ENCODE data around the gene SMAD7.
A peak's percentile ranks its signal among the peaks of the same experiment; 100 is the strongest.

Gene SMAD7

GRCh38 chr18:48944634-48945033 is 6.1 kb downstream of the SMAD7 start:
- no peak for DNase-seq (ENCODE audit: low read depth)

- DNase-seq (ENCODE audit: low read depth): no peak
Observed at GRCh38 chr18:48943736-48944527, 6.8 kb downstream of the SMAD7 start.

GRCh38 chr18:48943333-48943732 is 7.4 kb downstream of the SMAD7 start:
- no peak for DNase-seq (ENCODE audit: low read depth)

- DNase-seq (ENCODE audit: low read depth): peak; percentile 73
Observed at GRCh38 chr18:48942554-48943261, 8.1 kb downstream of the SMAD7 start.

GRCh38 chr18:48942086-48942485 is 8.7 kb downstream of the SMAD7 start:
- no peak for DNase-seq (ENCODE audit: low read depth)

- no peak for DNase-seq (ENCODE audit: low read depth)
Observed at GRCh38 chr18:48941672-48942071, 9.1 kb downstream of the SMAD7 start.

- no peak for DNase-seq (ENCODE audit: low read depth)
Observed at GRCh38 chr18:48940854-48941611, 9.7 kb downstream of the SMAD7 start.

- no peak for DNase-seq (ENCODE audit: low read depth)
Observed at GRCh38 chr18:48939205-48940097, 11.3 kb downstream of the SMAD7 start.

GRCh38 chr18:48938827-48939204 is 11.9 kb downstream of the SMAD7 start:
- no peak for DNase-seq (ENCODE audit: low read depth)

GRCh38 chr18:48937869-48938750 is 12.7 kb downstream of the SMAD7 start:
- DNase-seq (ENCODE audit: low read depth): no peak

- DNase-seq (ENCODE audit: low read depth): no peak
Observed at GRCh38 chr18:48935433-48935774, 15.4 kb downstream of the SMAD7 start.

GRCh38 chr18:48934723-48935432 is 15.9 kb downstream of the SMAD7 start:
- DNase-seq (ENCODE audit: low read depth): no peak

- no peak for DNase-seq (ENCODE audit: low read depth)
Observed at GRCh38 chr18:48934415-48934722, 16.4 kb downstream of the SMAD7 start.

GRCh38 chr18:48933578-48934414 is 17.0 kb downstream of the SMAD7 start:
- no peak for DNase-seq (ENCODE audit: low read depth)

- DNase-seq (ENCODE audit: low read depth): no peak
Observed at GRCh38 chr18:48932822-48933510, 17.8 kb downstream of the SMAD7 start.

- no peak for DNase-seq (ENCODE audit: low read depth)
Observed at GRCh38 chr18:48932462-48932818, 18.3 kb downstream of the SMAD7 start.

GRCh38 chr18:48931680-48932461 is 18.9 kb downstream of the SMAD7 start:
- no peak for DNase-seq (ENCODE audit: low read depth)

GRCh38 chr18:48930926-48931325 is 19.8 kb downstream of the SMAD7 start:
- DNase-seq (ENCODE audit: low read depth): no peak
